ENCODE results near the gene CLK3.

Gene CLK3

GRCh38 chr15:74603789-74604705 is 11.6 kb upstream of the CLK3 start:
- DNase-seq = no peak

GRCh38 chr15:74604983-74605794 is 10.4 kb upstream of the CLK3 start:
- no peak for DNase-seq

- no peak for DNase-seq
Measured at GRCh38 chr15:74605795-74606150, 9.9 kb upstream of the CLK3 start.

- no peak for DNase-seq
Measured at GRCh38 chr15:74608786-74609185, 6.8 kb upstream of the CLK3 start.

GRCh38 chr15:74609938-74610301 is 5.7 kb upstream of the CLK3 start:
- no peak for DNase-seq

- DNase-seq = no peak
Measured at GRCh38 chr15:74610302-74610951, 5.2 kb upstream of the CLK3 start.

- DNase-seq = no peak
Measured at GRCh38 chr15:74611341-74611740, 4.3 kb upstream of the CLK3 start.

GRCh38 chr15:74611834-74612233 is 3.8 kb upstream of the CLK3 start:
- no peak for DNase-seq

- DNase-seq = no peak
Measured at GRCh38 chr15:74612677-74613076, 3.0 kb upstream of the CLK3 start.

GRCh38 chr15:74613089-74613952 is 2.3 kb upstream of the CLK3 start:
- DNase-seq = no peak

- DNase-seq = no peak
Measured at GRCh38 chr15:74613953-74614743, 1.5 kb upstream of the CLK3 start.

- no peak for DNase-seq
Measured at GRCh38 chr15:74614744-74615507, 710 bp upstream of the CLK3 start.

- no peak for DNase-seq
Measured at GRCh38 chr15:74616366-74616939, 817 bp downstream of the CLK3 start.

- DNase-seq = no peak
Measured at GRCh38 chr15:74616996-74617395, 1.4 kb downstream of the CLK3 start.

- DNase-seq = no peak
Measured at GRCh38 chr15:74618841-74619596, 3.4 kb downstream of the CLK3 start.

GRCh38 chr15:74619916-74620635 is 4.4 kb downstream of the CLK3 start:
- no peak for DNase-seq

GRCh38 chr15:74620636-74621545 is 5.3 kb downstream of the CLK3 start:
- DNase-seq = no peak

GRCh38 chr15:74621546-74621920 is 5.9 kb downstream of the CLK3 start:
- DNase-seq = no peak

Data from NCI-H524 treated with DMSO at 0.1 percent for 48 hours (cell line).